Loucy (cell line): ENCODE data around the gene USP7.

Experiments
- H2AFZ ChIP-seq: fragments of 200-600 bp; sonication (generic); 2 replicates; pipeline ENCODE4 v1.6.0; 2016; ENCODE audit warnings: antibody characterized with exemption, mild to moderate bottlenecking, low read length, moderate library complexity
- H3F3A ChIP-seq: fragments of 200-600 bp; 2 replicates; pipeline ENCODE4 v1.6.0; 2016; ENCODE audit warnings: antibody characterized with exemption, low read depth, mild to moderate bottlenecking
- H3K27me3 ChIP-seq: fragments of 200-600 bp; sonication (generic); 2 replicates; pipeline ENCODE4 v1.6.1; 2014; ENCODE audit warnings: low read length, mild to moderate bottlenecking; ENCODE audit not compliant: insufficient read depth, poor library complexity, severe bottlenecking
- H3K36me3 ChIP-seq: fragments of 200-600 bp; sonication (generic); 2 replicates; pipeline ENCODE4 v1.6.1; 2016; ENCODE audit warnings: low read length; ENCODE audit not compliant: insufficient read depth
- H3K4me1 ChIP-seq: fragments of 200-600 bp; sonication (generic); 2 replicates; pipeline ENCODE4 v1.5.1; 2014; ENCODE audit warnings: low read length, mild to moderate bottlenecking; ENCODE audit not compliant: insufficient read depth, poor library complexity, severe bottlenecking
- H3K4me2 ChIP-seq: fragments of 200-600 bp; sonication (generic); 2 replicates; pipeline ENCODE4 v1.6.0; 2014; ENCODE audit warnings: antibody characterized with exemption, low read length, low read depth, mild to moderate bottlenecking; ENCODE audit not compliant: poor library complexity, severe bottlenecking
- H3K4me3 ChIP-seq: fragments of 200-600 bp; sonication (generic); 2 replicates; pipeline ENCODE4 v1.5.1; 2014; ENCODE audit warnings: low read length, mild to moderate bottlenecking, mixed read lengths; ENCODE audit not compliant: poor library complexity, severe bottlenecking
- H3K79me2 ChIP-seq: fragments of 200-600 bp; sonication (generic); 2 replicates; pipeline ENCODE4 v1.6.1; 2014; ENCODE audit warnings: low read length; ENCODE audit not compliant: insufficient read depth
- H3K9ac ChIP-seq: fragments of 200-600 bp; sonication (generic); 2 replicates; pipeline ENCODE4 v1.6.0; 2014; ENCODE audit warnings: mild to moderate bottlenecking, low read depth, low read length, moderate library complexity; ENCODE audit not compliant: poor library complexity, severe bottlenecking
- H3K9me2 ChIP-seq: fragments of 200-600 bp; sonication (generic); replicated peaks from 2 replicates; pipeline ENCODE4 v1.6.1; 2016; ENCODE audit warnings: low read depth, low read length, mixed read lengths
- H3K9me3 ChIP-seq: fragments of 200-600 bp; sonication (generic); 2 replicates; pipeline ENCODE4 v1.6.1; 2014; ENCODE audit warnings: mild to moderate bottlenecking, antibody characterized with exemption, low read length, low read depth; ENCODE audit not compliant: insufficient read depth
- H4K20me1 ChIP-seq: fragments of 200-600 bp; sonication (generic); 2 replicates; pipeline ENCODE4 v1.6.0; 2014; ENCODE audit warnings: antibody characterized with exemption, low read length, mild to moderate bottlenecking; ENCODE audit not compliant: insufficient read depth, poor library complexity, severe bottlenecking
- CTCF ChIP-seq: fragments of 200-600 bp; sonication (generic); conservative IDR thresholded peaks from 2 replicates; pipeline ENCODE4 v1.5.1; 2014; ENCODE audit warnings: mild to moderate bottlenecking, antibody characterized with exemption, low read length
- EZH2phosphoT487 ChIP-seq: fragments of 200-600 bp; IDR thresholded peaks from 2 replicates; pipeline ENCODE4 v1.6.1; 2018; ENCODE audit warnings: antibody characterized with exemption, mild to moderate bottlenecking, moderate library complexity, borderline replicate concordance

USP7 gene

GRCh38 chr16:8858994-8859912, 104.5 kb downstream of the USP7 start:
- Histone ChIP-seq H3K36me3 (peaks cover 35% of the 10 kb centered on the region; the same call in 1 of the 2 replicates), H3K9ac (no peak overlapping the region), H3K4me3 (no peak overlapping the region), H3K4me2 (no peak overlapping the region), H4K20me1 (peaks cover 8% of the 10 kb centered on the region), H3K9me2 (no peaks in the 10 kb centered on the region), H3K4me1 (peaks cover 4% of the 10 kb centered on the region), H3K27me3 (no peaks in the 10 kb centered on the region), H3F3A (no peaks in the 10 kb centered on the region), H3K9me3 (no peaks in the 10 kb centered on the region), H3K79me2 (peaks cover 50% of the 10 kb centered on the region), H2AFZ (no peak overlapping the region)
- TF ChIP-seq EZH2phosphoT487 = no peak
- TF ChIP-seq CTCF = no peak

GRCh38 chr16:8855972-8856371, 107.7 kb downstream of the USP7 start:
- Histone ChIP-seq H3K9me3 (no peaks in the 10 kb centered on the region), H3K4me2 (no peak overlapping the region), H3K27me3 (no peaks in the 10 kb centered on the region), H3F3A (no peaks in the 10 kb centered on the region), H3K4me3 (no peak overlapping the region), H3K36me3 (peaks cover 51% of the 10 kb centered on the region; the same call in 1 of the 2 replicates), H3K9me2 (no peaks in the 10 kb centered on the region), H3K4me1 (no peaks in the 10 kb centered on the region), H4K20me1 (peaks cover 4% of the 10 kb centered on the region), H3K79me2 (peaks cover 18% of the 10 kb centered on the region; the same call in 1 of the 2 replicates), H3K9ac (no peak overlapping the region), H2AFZ (no peak overlapping the region)
- TF ChIP-seq EZH2phosphoT487 (no peak), CTCF (no peak)

GRCh38 chr16:8855051-8855786, 108.5 kb downstream of the USP7 start:
- TF ChIP-seq EZH2phosphoT487 (no peak), CTCF (no peak; the same call in 1 of the 2 replicates)
- H3K27me3 ChIP-seq = no peaks in the 10 kb centered on the region
- H4K20me1 ChIP-seq = peaks cover 1% of the 10 kb centered on the region
- H3K79me2 ChIP-seq = peaks cover 12% of the 10 kb centered on the region; the same call in 1 of the 2 replicates
- no peaks in the 10 kb centered on the region for H3K9me3 ChIP-seq
- no peak overlapping the region for H3K4me3 ChIP-seq
- peaks cover 56% of the 10 kb centered on the region; the same call in 1 of the 2 replicates for H3K36me3 ChIP-seq
- H3K9me2 ChIP-seq = no peaks in the 10 kb centered on the region
- no peaks in the 10 kb centered on the region for H3F3A ChIP-seq
- H3K4me2 ChIP-seq = no peak overlapping the region
- H3K9ac ChIP-seq = no peak overlapping the region
- no peak overlapping the region for H2AFZ ChIP-seq
- H3K4me1 ChIP-seq = no peaks in the 10 kb centered on the region
